Activated naive CD8-positive, alpha-beta T cell treated with anti-CD3 and anti-CD28 coated beads, Interleukin-2, amount 50 U/mL, for 24 hours (primary cell): Measurements from ENCODE around the gene ZNF679.
"Not testable (repeated sequence)": the region's sequence is repeated elsewhere in the genome, so short reads cannot be mapped to it uniquely, and the experiment has no call there.

Source experiments
- ATAC-seq: fragments of 150-1000 bp; cut with Tn5 transposase; one replicate; pipeline ENCODE4 v1.10.0; 2021
- DNase-seq: peaks from one replicate; pipeline ENCODE4 v3.0.0; 2021
- H3K27ac Mint-ChIP-seq: one replicate; pipeline ENCODE4 v1.8.0; 2021; ENCODE audit warnings: mild to moderate bottlenecking, mixed read lengths
- H3K27me3 Mint-ChIP-seq: one replicate; pipeline ENCODE4 v1.8.0; 2021; ENCODE audit warnings: mixed read lengths
- H3K36me3 Mint-ChIP-seq: one replicate; pipeline ENCODE4 v1.8.0; 2021; ENCODE audit warnings: low read depth, mixed read lengths
- H3K4me1 Mint-ChIP-seq: one replicate; pipeline ENCODE4 v1.8.0; 2021; ENCODE audit warnings: mixed read lengths
- H3K4me3 Mint-ChIP-seq: one replicate; pipeline ENCODE4 v1.8.0; 2021; ENCODE audit warnings: mild to moderate bottlenecking, moderate library complexity, mixed read lengths
- H3K9me3 Mint-ChIP-seq: one replicate; pipeline ENCODE4 v1.8.0; 2021; ENCODE audit warnings: mixed read lengths

Gene ZNF679

DNA sequence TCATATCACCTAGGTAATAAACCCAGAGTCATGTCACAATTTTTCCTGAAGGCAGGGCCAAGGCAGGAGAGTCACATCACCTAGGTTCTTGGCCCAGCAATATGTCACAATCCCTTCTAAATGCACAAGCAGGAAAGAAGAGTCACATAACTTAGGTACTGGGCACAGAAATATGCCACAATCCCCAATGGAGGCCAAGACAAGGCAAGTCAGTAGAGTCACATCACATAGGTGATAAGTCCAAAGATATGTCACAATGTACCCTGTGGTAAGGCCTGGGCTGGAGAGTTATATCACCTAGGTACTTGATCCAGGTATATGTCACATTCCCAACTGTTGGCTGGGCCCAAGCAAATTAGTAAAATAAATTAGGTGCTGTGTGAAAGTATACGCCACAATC, at the start of gene ZNF679:
Gene ZNF679 (plus strand): TSS at position 301 of the 400 bp plus-strand sequence. CDS start 20,644 bp downstream, outside the sequence.
- H3K27ac Mint-ChIP-seq, H3K36me3 Mint-ChIP-seq, H3K4me1 Mint-ChIP-seq, H3K4me3 Mint-ChIP-seq, DNase-seq, ATAC-seq, H3K27me3 Mint-ChIP-seq: not testable (repeated sequence)
- H3K9me3 Mint-ChIP-seq, result peaks cover 44% of the 10 kb centered on the region

DNA sequence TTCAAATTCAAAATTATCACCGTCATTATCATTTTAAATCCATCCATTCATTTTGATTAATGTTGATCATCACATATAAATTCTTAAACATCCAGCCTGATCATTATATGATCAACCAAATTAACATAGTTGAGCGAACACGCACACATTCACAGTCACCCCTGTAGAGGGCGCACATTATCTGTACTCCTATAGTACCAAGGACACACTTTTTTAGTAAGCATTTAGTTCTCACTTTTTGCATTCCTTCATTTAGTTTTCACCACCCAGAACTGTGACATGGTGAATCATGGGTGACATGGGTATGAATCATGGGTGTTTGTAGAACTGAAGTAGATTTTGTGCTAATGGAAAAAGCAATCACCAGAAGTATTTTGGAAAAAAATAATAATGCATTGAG, 47.3 kb upstream of the ZNF679 start:
- Mint-ChIP-seq H3K4me1 (no peaks in the 10 kb centered on the region), H3K27me3 (peaks cover 7% of the 10 kb centered on the region), H3K36me3 (peaks cover 5% of the 10 kb centered on the region), H3K27ac (no peak overlapping the region), H3K9me3 (no peaks in the 10 kb centered on the region), H3K4me3 (no peak overlapping the region)
- no peak for ATAC-seq
- DNase-seq, result no peak

- Mint-ChIP-seq H3K4me1 (no peaks in the 10 kb centered on the region), H3K36me3 (peaks cover 5% of the 10 kb centered on the region), H3K4me3 (no peak overlapping the region), H3K27ac (no peak overlapping the region), H3K9me3 (no peaks in the 10 kb centered on the region), H3K27me3 (peaks cover 7% of the 10 kb centered on the region)
- DNase-seq (no peak), ATAC-seq (no peak)
Observed at GRCh38 chr7:64181586-64181985, 46.7 kb upstream of the ZNF679 start.

DNA sequence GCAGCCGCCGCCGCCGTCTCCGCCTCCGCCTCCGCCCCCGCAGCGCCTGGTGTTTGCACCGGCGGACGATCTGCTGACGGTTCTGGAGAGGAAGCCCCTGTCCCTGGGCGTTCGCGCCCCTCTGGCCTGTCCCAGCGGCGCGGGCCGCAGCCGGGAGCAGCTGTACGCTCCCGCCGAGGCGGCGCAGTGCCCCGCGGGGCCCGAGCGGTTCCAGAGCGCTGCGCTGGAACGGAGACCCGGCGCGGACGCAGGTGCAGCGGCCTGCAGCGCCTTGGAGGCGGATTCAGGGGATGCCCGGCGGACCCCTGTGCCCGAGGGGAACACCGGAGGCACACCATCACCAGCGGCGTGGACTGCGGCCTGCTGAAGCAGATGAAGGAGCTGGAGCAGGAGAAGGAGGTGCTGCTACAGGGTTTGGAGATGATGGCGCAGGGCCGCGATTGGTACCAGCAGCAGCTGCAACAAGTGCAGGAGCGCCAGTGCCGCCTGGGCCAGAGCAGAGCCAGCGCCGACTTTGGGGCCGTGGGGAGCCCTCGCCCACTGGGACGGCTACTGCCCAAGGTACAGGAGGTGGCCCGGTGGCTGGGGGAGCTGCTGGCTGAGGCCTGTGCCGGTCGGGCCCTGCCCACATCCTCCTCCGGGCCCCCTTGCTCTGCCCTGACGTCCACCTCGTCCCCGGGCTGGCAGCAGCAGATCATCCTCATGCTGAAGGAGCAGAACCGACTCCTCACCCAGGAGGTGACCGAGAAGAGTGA, 46.1 kb upstream of the ZNF679 start:
- peaks cover 7% of the 10 kb centered on the region for H3K27me3 Mint-ChIP-seq

DNA sequence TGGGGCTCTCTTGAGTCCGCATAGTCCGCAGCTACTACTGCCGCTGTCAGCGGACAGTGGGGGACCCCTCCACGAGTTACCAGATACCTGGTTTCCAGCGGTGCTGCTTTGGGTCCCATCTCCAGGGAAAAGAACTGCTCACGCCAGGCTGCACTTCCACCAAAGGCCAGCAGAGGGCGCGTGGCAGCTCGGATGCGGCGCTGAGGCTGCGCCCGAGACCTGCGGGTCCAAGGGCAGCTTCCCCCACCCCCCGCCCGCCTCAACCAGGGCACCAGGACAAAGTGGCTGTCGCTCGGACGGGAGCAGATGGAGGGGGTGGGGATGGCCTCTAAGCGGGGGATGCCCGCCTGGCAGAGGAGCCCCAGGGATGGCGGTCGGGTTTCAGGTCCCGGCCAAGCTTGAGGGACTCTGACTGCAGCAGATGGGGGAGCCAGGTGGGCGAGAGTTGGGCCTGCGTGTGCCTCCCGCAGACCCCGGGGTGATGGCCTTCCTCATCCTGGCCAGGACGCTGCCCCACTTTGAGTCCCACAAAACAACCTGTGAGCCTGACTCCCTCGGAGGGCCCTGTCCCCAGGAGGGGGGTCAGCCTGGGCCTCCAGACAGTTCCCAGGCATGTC, 45.0 kb upstream of the ZNF679 start:
- Mint-ChIP-seq H3K4me1 (no peaks in the 10 kb centered on the region), H3K27me3 (peaks cover 7% of the 10 kb centered on the region), H3K36me3 (peaks cover 5% of the 10 kb centered on the region), H3K27ac (no peak overlapping the region), H3K9me3 (peaks cover 3% of the 10 kb centered on the region), H3K4me3 (no peak overlapping the region)
- no peak for ATAC-seq
- DNase-seq, result peak; percentile 42

More for the DNA sequence above, 46.1 kb upstream of the ZNF679 start:
- Mint-ChIP-seq H3K36me3 (peaks cover 5% of the 10 kb centered on the region), H3K27ac (no peak overlapping the region), H3K4me3 (no peak overlapping the region), H3K9me3 (peaks cover 3% of the 10 kb centered on the region), H3K4me1 (no peaks in the 10 kb centered on the region)
- ATAC-seq, result no peak
- no peak for DNase-seq

DNA sequence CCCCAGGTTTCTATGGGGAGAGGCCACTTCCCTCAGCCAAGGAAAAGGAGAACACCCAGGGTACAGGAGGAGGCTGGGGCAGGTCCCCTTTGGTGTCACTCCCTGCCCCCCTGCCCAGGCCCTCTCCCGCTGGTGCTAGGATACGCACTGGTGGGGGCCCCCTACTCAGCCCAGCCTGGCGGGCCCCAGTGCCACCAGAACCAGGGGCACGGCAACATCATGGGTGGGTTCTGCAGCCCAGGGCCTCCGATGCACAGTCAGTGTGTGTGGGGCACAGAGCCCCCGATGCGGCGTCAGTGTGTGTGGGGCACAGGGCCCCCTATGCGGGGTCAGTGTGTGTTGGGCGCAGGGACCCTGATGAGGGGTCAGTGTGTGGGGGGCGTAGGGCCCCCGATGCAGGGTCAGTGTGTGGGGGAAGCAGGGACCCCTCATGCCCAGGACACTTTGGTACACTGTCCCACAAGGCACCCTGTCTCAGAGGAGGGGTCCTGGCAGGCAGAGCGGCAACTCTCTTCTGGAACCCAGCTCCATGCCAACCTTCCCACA, 44.4 kb upstream of the ZNF679 start:
- DNase-seq (no peak), ATAC-seq (peak; percentile 10)
- H3K27ac Mint-ChIP-seq, result no peak overlapping the region
- H3K36me3 Mint-ChIP-seq, result peaks cover 5% of the 10 kb centered on the region
- peaks cover 7% of the 10 kb centered on the region for H3K9me3 Mint-ChIP-seq
- H3K4me3 Mint-ChIP-seq, result no peak overlapping the region
- no peaks in the 10 kb centered on the region for H3K4me1 Mint-ChIP-seq
- peaks cover 5% of the 10 kb centered on the region for H3K27me3 Mint-ChIP-seq

GRCh38 chr7:64184376-64184775, 43.9 kb upstream of the ZNF679 start:
- ATAC-seq, result peak; percentile 15
- Mint-ChIP-seq H3K9me3 (peaks cover 12% of the 10 kb centered on the region), H3K36me3 (peaks cover 5% of the 10 kb centered on the region), H3K4me1 (no peaks in the 10 kb centered on the region), H3K27me3 (peaks cover 4% of the 10 kb centered on the region), H3K27ac (no peak overlapping the region), H3K4me3 (no peak overlapping the region)
- DNase-seq, result no peak

- no peak overlapping the region for H3K27ac Mint-ChIP-seq
- H3K9me3 Mint-ChIP-seq, result peaks cover 13% of the 10 kb centered on the region
- H3K27me3 Mint-ChIP-seq, result no peaks in the 10 kb centered on the region
- H3K36me3 Mint-ChIP-seq, result no peaks in the 10 kb centered on the region
- ATAC-seq (no peak), DNase-seq (no peak)
- no peak overlapping the region for H3K4me3 Mint-ChIP-seq
- H3K4me1 Mint-ChIP-seq, result no peaks in the 10 kb centered on the region
Observed at GRCh38 chr7:64187408-64187807, 40.9 kb upstream of the ZNF679 start.

GRCh38 chr7:64192148-64192704, 36.0 kb upstream of the ZNF679 start:
- ATAC-seq, result no peak
- Mint-ChIP-seq H3K4me3 (no peak overlapping the region), H3K4me1 (no peaks in the 10 kb centered on the region), H3K27ac (no peak overlapping the region), H3K9me3 (peaks cover 10% of the 10 kb centered on the region), H3K27me3 (no peaks in the 10 kb centered on the region), H3K36me3 (no peaks in the 10 kb centered on the region)
- DNase-seq, result no peak

DNA sequence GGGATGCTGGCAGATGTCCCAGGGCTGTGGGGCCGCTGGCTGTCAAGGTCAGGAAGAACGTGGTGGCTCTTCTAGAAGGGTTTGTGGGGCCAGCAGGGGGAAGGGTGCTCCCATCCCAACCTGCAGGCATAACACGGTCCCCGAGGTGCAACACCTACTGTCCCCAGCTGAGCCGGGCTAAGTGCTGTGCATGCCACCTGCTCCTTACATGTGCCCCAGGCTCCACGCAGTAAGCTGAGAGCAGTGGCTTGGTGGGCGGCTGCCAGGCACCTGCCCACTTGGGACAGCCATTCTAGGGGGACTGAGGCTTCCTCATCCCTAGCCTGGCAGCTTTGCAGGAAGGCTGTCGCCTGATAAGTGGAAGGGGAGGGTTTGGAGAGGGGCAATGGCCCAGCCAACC, 35.5 kb upstream of the ZNF679 start:
- Mint-ChIP-seq H3K9me3 (peaks cover 10% of the 10 kb centered on the region), H3K27ac (no peak overlapping the region), H3K4me1 (no peaks in the 10 kb centered on the region), H3K4me3 (no peak overlapping the region), H3K36me3 (no peaks in the 10 kb centered on the region), H3K27me3 (no peaks in the 10 kb centered on the region)
- no peak for DNase-seq
- ATAC-seq, result no peak

- Mint-ChIP-seq H3K4me3 (no peak within 1 kb of the TSS), H3K36me3 (peaks cover 3% of the 10 kb centered on the region), H3K27ac (no peak within 1 kb of the TSS), H3K9me3 (peaks cover 17% of the 10 kb centered on the region), H3K27me3 (no peaks in the 10 kb centered on the region), H3K4me1 (no peaks in the 10 kb centered on the region)
- no peak for ATAC-seq
- DNase-seq, result no peak
Observed at GRCh38 chr7:64206903-64207302, 21.4 kb upstream of the ZNF679 start, which contains the start of gene ZNF735. Gene ZNF735, plus strand, starts transcription at chr7:64207203. Its CDS starts 0 bp downstream, at chr7:64207203.

DNA sequence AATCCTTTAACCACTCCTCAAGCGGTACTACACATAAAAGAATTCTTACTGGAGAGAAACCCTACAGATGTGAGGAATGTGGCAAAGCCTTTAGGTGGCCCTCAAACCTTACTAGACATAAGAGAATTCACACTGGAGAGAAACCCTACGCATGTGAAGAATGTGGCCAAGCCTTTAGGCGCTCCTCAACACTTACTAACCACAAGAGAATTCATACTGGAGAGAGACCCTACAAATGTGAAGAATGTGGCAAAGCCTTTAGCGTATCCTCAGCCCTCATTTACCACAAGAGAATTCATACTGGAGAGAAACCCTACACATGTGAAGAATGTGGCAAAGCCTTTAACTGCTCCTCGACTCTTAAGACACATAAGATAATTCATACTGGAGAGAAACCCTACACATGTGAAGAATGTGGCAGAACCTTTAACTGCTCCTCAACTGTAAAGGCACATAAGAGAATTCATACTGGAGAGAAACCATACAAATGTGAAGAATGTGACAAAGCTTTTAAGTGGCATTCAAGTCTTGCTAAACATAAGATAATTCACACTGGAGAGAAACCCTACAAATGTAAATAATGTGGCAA, 8.5 kb upstream of the ZNF679 start:
- not testable (repeated sequence) for H3K4me1 Mint-ChIP-seq, ATAC-seq, H3K27ac Mint-ChIP-seq, H3K27me3 Mint-ChIP-seq, H3K4me3 Mint-ChIP-seq, DNase-seq, H3K36me3 Mint-ChIP-seq
- H3K9me3 Mint-ChIP-seq, result peaks cover 53% of the 10 kb centered on the region

DNA sequence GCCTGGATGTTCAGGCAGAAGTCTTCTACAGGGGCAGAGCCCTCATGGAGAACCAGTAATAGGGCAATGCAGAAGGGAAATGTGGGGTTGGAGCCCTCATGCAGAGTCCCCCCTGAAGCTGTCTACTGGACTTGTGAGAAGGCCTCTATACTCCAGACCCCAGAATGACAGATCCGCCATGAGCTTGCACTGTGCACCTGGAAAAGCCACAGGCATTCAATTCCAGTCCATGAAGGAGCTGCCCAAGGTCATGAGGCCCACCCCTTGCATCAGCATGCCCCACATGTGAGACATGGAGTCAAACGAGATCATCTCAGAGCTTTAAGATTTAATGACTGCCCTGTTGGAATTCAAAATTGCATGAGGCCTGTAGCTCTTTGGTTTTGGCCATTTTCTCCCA, 4.9 kb upstream of the ZNF679 start:
- Mint-ChIP-seq H3K27ac (no peak overlapping the region), H3K36me3 (peaks cover 5% of the 10 kb centered on the region), H3K9me3 (peaks cover 60% of the 10 kb centered on the region), H3K27me3 (no peaks in the 10 kb centered on the region), H3K4me1 (no peaks in the 10 kb centered on the region), H3K4me3 (no peak overlapping the region)
- DNase-seq (no peak), ATAC-seq (no peak)

GRCh38 chr7:64266341-64266919, 38.2 kb downstream of the ZNF679 start:
- Mint-ChIP-seq H3K36me3 (peaks cover 7% of the 10 kb centered on the region), H3K27me3 (no peaks in the 10 kb centered on the region), H3K27ac (no peak overlapping the region), H3K4me3 (no peak overlapping the region), H3K4me1 (no peaks in the 10 kb centered on the region), H3K9me3 (peaks cover 46% of the 10 kb centered on the region)
- DNase-seq (no peak), ATAC-seq (no peak)
